HL-60/S4 treated with phorbol 12-myristate 13-acetate at 8.2 ng/mL for 4 days and 3 days (cell line): Measurements from ENCODE around the gene CBLC.

ENCODE experiments used
- in situ Hi-C: fragments of 300-500 bp; cut with MboI; formaldehyde crosslinking; loops from 2 replicates; pipeline ENCODE4 v1.15.0; 2022; ENCODE audit warnings: low sequenced_read_pairs

Gene CBLC

GRCh38 chr19:44848036-44848811, 70.5 kb downstream of the CBLC start:
- in situ Hi-C loops, result no loop called here

GRCh38 chr19:44848812-44849447, 71.2 kb downstream of the CBLC start:
- in situ Hi-C loops, result no loop called here
